Activated CD4-positive, CD25-positive, alpha-beta regulatory T cell treated with anti-CD3 and anti-CD28 coated beads, Interleukin-2, amount 50 U/mL, for 24 hours (primary cell): ENCODE measurements around the gene PAX1.

Source experiments
- ATAC-seq, 2 donors: fragments of 150-1000 bp; cut with Tn5 transposase; one replicate each; pipeline ENCODE4 v1.10.0; 2021; ENCODE audit warnings: mild to moderate bottlenecking in 1 of 2, moderate library complexity in 1 of 2

The PAX1 gene

GRCh38 chr20:21703717-21704407 lies 1.6 kb upstream of the PAX1 start:
- no peak for ATAC-seq

GRCh38 chr20:21704408-21705385 lies 767 bp upstream of the PAX1 start:
- no peak for ATAC-seq

- no peak for ATAC-seq
Measured at GRCh38 chr20:21706261-21707195, 1.1 kb downstream of the PAX1 start.

GRCh38 chr20:21707267-21707666 lies 1.8 kb downstream of the PAX1 start:
- no peak for ATAC-seq

GRCh38 chr20:21707999-21708737 lies 2.7 kb downstream of the PAX1 start:
- no peak for ATAC-seq

- ATAC-seq, result no peak
Measured at GRCh38 chr20:21708738-21709534, 3.5 kb downstream of the PAX1 start.

- no peak for ATAC-seq
Measured at GRCh38 chr20:21709535-21709904, 4.1 kb downstream of the PAX1 start.

- no peak for ATAC-seq
Measured at GRCh38 chr20:21710341-21710740, 4.9 kb downstream of the PAX1 start.

- ATAC-seq, result no peak
Measured at GRCh38 chr20:21710863-21711431, 5.5 kb downstream of the PAX1 start.

- ATAC-seq, result no peak
Measured at GRCh38 chr20:21712443-21713059, 7.1 kb downstream of the PAX1 start.

- no peak for ATAC-seq
Measured at GRCh38 chr20:21713470-21713869, 8.0 kb downstream of the PAX1 start.

GRCh38 chr20:21713901-21714296 lies 8.4 kb downstream of the PAX1 start:
- ATAC-seq, result no peak

GRCh38 chr20:21714297-21715192 lies 9.1 kb downstream of the PAX1 start:
- no peak for ATAC-seq

GRCh38 chr20:21715193-21715881 lies 9.9 kb downstream of the PAX1 start:
- no peak for ATAC-seq

GRCh38 chr20:21719592-21720214 lies 14.2 kb downstream of the PAX1 start:
- ATAC-seq, result no peak

- ATAC-seq, result no peak
Measured at GRCh38 chr20:21725892-21726291, 20.4 kb downstream of the PAX1 start.

GRCh38 chr20:21729316-21729715 lies 23.9 kb downstream of the PAX1 start:
- ATAC-seq, result no peak

GRCh38 chr20:21739161-21739560 lies 33.7 kb downstream of the PAX1 start:
- no peak for ATAC-seq
